Measurements from ENCODE around the gene TAF4B. TPM values are rescaled to one million over a fixed set of nuclear protein-coding genes. Genes with fewer than 3 reads are reported as not detected.
"Not testable (repeated sequence)": the region's sequence is repeated elsewhere in the genome, so short reads cannot be mapped to it uniquely, and the experiment has no call there.

The TAF4B gene
- total RNA-seq, 1 experiment from 2014 or later, result 6.0 TPM

DNA sequence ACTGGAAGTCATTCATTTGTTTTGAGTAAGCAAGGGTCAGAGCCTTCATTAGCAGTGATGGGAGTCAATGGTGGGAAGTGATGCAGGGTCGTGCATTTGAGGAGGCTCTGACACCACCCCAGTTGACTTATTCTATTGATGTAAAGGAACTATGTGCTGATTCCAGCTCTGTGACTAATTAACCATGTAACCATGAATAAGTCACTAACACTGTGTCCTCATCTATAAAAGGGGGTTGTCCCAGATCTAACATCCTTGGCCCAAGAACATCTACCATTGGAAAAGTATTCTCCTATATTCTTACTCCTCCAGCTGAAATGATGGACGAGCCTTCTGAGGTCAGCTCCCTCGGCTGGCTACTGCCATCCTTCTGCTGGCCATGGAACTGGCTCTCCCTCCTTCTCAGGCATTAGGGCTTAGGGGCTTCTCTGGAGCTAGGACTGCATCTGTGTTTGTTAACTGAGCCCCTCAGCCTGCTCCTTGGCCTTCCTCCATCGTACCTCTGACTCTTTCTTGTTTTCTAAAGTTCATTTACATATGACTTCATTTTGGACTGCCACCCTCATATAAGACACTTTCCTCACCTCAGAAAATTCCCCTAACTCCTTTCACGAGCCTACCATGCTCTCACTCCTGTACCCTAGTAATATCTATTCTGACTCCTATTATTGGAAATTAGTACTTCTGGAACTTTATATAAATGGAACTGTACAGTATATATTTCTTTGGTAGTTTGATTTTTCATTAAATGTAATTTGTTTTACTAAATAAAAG is 206.6 kb downstream of the TAF4B start:
- DNase-seq (ENCODE audit: low read depth), result no peak
- in situ Hi-C loops (cut with HindIII; ENCODE audit: low pct_unique_long_range_greater_than_20kb, low sequenced_read_pairs), result no loop called here

DNA sequence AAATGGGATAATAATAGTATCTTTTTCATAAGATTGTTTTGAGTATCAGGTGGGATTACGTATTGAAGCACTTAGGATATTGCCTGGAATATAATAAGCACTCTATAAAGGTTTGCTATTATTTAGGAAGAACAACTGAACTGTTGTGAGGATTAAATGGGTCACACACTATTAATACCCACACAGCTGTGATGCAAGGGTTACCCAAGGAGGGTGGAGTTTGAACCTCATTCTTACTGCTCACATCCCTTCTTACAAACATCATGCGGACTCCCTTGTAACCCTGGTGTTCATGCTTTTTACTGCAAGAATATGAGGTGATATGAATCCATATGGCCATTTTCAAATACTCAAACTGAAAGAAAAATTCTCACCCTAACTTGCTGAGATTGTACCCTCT is 208.6 kb downstream of the TAF4B start:
- no peak for DNase-seq (ENCODE audit: low read depth)
- in situ Hi-C loops (cut with HindIII; ENCODE audit: low pct_unique_long_range_greater_than_20kb, low sequenced_read_pairs), result no loop called here

DNA sequence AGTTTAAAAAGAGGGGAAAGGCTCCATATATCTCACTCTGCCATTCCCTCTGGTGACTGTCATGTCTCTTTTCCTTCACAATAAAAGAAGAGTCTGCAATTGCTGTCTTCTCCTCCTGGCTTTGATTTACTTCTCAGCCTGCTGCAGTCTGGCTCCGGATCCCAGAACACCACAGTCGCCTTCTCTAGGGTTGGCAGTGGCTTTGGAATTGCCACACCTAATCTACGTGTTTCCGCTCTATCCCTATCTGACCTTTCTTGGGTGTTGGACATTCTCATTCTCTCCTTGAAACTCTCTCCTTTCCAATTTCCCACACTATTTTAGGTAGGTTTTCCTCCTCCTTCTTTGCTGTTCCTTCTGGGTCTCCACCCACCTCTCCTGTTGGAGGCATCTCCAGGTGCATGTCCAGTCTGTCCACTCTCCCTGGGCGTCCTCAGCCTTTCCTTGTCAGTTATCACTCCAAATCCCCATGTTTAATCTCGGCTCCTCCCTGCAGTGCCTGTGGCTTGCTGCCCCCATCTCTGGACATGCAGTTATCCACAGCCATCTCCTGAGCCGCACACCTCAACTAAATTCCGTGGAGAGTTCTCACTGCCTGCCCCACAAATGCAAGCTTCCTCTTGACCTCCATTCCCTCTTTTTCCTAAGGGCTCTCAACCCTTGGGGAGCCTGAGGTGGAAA is 209.3 kb downstream of the TAF4B start:
- in situ Hi-C loops (cut with HindIII; ENCODE audit: low pct_unique_long_range_greater_than_20kb, low sequenced_read_pairs), result no loop called here
- DNase-seq (ENCODE audit: low read depth), result no peak

DNA sequence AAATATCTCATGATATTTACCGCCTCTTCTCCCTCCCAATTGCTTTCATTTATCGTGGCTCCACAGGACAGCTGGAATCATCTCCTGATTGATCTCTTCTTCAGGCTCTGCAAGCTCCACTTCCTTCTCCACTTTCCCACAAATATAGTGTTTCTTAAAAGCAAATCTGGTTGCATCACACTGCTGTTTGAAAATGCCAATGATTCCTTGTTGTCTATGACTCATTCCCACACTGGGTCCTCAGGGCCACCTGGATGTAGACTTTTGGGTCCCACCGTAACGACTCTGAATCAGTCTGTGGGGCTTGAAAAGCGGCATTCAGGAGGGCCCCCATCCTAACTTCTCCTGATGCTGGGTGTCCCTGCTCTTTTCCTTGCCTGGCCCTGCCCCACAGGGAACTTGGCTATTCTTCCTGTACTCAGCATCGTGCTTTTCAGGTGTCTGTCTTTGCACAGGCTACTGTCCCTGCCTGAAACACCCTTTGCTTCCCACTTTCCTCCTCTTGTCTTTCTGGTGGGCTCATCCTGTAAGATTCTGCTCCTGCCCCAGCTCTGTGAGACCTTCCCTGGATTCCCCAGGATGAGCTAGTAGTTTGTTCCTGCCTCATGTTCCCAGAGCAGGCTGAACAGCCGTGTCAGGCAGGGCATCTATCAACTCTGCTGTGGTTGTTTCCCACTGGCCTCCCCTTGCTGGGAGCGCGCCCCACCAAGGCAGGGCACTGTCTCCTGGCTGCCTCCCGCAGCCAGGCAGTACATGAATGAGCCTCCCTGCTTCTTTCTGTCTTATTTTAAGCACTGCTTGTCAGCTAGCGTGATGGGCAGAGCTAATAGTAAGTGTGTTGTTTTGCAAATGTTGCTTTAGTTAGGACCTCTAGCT is 210.2 kb downstream of the TAF4B start:
- DNase-seq (ENCODE audit: low read depth), result peak; percentile 41
- in situ Hi-C loops (cut with HindIII; ENCODE audit: low pct_unique_long_range_greater_than_20kb, low sequenced_read_pairs), result no loop called here

DNA sequence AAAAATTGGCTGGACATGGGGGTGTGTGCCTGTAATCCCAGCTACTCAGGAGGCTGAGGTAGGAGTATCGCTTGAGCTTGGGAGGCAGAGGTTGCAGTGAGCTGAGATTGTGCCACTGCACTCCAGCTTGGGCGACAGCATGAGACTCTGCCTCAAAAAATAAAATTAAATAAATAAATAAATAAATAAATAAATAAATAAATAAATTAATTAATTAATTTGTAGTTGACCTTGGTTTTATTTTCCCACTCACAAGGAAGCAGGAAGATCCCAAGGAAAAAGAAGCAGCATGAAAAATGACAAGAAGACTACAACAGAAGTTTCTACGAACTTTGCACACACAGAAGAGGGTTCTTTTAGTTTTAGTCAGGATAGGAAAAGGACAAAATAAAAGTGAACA is 211.4 kb downstream of the TAF4B start:
- in situ Hi-C loops (cut with HindIII; ENCODE audit: low pct_unique_long_range_greater_than_20kb, low sequenced_read_pairs), result not testable (repeated sequence)

DNA sequence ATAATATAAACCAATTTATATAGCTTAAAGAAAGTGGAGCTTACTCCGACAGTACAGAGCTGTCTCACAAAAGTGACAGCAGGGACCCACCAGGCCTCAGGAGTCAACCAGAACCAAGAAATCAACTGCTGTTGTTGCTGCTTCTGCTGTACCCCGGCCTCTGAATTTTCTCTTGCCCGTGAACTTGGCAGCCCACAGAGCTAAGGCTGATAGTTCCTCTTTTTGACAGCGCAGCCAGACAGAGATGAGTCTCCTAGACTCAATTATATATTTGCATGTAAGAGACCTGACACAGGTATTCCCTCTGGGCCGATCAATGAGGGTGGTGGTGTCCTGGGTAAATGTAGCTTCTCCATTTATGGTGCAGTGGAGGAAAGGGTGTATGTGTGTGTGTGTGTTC is 212.7 kb downstream of the TAF4B start:
- in situ Hi-C loops (cut with HindIII; ENCODE audit: low pct_unique_long_range_greater_than_20kb, low sequenced_read_pairs), result no loop called here
- no peak for DNase-seq (ENCODE audit: low read depth)

More for the DNA sequence above, 211.4 kb downstream of the TAF4B start:
- DNase-seq (ENCODE audit: low read depth), result not testable (repeated sequence)

DNA sequence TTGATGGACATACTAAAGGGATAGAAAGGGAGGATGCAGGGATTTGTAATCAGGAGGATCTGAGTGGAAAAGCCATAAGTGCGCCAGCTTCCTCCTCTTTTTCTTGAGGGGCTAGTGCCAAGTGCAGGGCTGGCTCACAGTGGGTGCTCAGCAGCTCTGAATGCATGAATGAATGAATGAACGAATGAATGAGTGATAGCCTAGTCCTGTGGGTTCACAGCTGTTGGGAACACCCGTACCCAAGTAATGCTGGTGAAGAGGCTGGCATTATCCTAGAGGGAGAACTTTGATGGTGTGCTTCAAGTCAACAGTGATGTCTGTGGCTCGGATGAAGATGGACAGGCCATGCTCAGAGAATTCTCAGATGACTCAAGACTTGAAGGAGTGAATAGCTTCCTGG is 213.3 kb downstream of the TAF4B start:
- in situ Hi-C loops (cut with HindIII; ENCODE audit: low pct_unique_long_range_greater_than_20kb, low sequenced_read_pairs), result no loop called here
- no peak for DNase-seq (ENCODE audit: low read depth)

DNA sequence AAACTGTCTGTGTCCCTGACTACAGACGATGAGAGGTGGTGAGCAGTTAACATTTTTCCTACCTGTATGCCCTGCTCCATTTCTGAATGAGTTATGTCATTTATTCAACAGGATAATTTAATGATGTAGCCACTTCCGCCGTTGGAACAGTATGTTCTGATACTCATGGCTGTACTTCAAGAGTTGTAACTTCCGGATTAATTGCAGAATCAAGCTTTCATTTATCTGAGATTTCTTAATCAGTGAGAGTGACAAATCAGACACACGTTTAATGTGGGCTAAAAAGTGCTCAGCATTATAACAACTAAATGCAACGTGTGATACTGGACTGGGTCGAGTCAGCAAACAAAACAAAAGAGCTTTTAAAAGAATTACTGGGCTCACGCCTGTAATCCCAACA is 214.4 kb downstream of the TAF4B start:
- in situ Hi-C loops (cut with HindIII; ENCODE audit: low pct_unique_long_range_greater_than_20kb, low sequenced_read_pairs), result no loop called here
- no peak for DNase-seq (ENCODE audit: low read depth)

Other genes with a start within 250 kb of the TAF4B start
- 39.4 and 49.7 TPM in 2 replicates for gene SS18, start 135.8 kb upstream of the TAF4B start, total RNA-seq (2014; rRNA removed; shearing (Covaris generic); ENCODE audit: low replicate concordance)
- not detected in 2 replicates for gene PSMA8, start 92.6 kb upstream of the TAF4B start, total RNA-seq (2014; rRNA removed; shearing (Covaris generic); ENCODE audit: low replicate concordance)